ENCODE measurements around the gene ZFX. TPM values are rescaled to one million over a fixed set of nuclear protein-coding genes. Genes with fewer than 3 reads are reported as not detected.
"Not testable (repeated sequence)": the region's sequence is repeated elsewhere in the genome, so short reads cannot be mapped to it uniquely, and the experiment has no call there.

The ZFX gene
- total and polyA plus RNA-seq, 2 of the 8 experiments (the other 6 are each of a cell fraction or from before 2014, with no cell fraction given): 2.8 to 22.0 TPM

- H3K18ac ChIP-seq (ENCODE audit: extremely low read depth, low read length); FAIRE-seq; H4K20me1 ChIP-seq (replicated peaks in 1 of 2; ENCODE audit: control insufficient read depth in 1 of 2, insufficient read depth in 2 of 2, low read length in 2 of 2); H2BK20ac ChIP-seq (ENCODE audit: low read length); H3K36me3 ChIP-seq (ENCODE audit: control insufficient read depth in 2 of 4, insufficient read depth in 4 of 4, low read length in 3 of 4); H2BK15ac ChIP-seq (ENCODE audit: low read length); H3K79me1 ChIP-seq (ENCODE audit: low read depth, low read length); H2BK12ac ChIP-seq (ENCODE audit: low read depth, low read length); H4K91ac ChIP-seq (replicated peaks; ENCODE audit: insufficient read length, low read length); H3K14ac ChIP-seq (ENCODE audit: insufficient read length); DNase-seq (ENCODE audit: low read depth in 1 of 2, low spot score in 2 of 2); H3K4me2 ChIP-seq (ENCODE audit: insufficient read depth in 1 of 2, low read depth in 2 of 2, low read length in 2 of 2); H3K27ac ChIP-seq (ENCODE audit: low read depth, low read length); H3K27me3 ChIP-seq (replicated peaks in 1 of 4; ENCODE audit: control insufficient read depth in 3 of 4, extremely low read depth in 1 of 4, insufficient read depth in 3 of 4, low read length in 3 of 4); H2AFZ ChIP-seq (ENCODE audit: low read length); H3K9me3 ChIP-seq (ENCODE audit: insufficient read depth in 2 of 2, low read depth in 1 of 2, low read length in 1 of 2); H2BK5ac ChIP-seq (ENCODE audit: low read depth, low read length); H3K9ac ChIP-seq (replicated peaks in 1 of 4; ENCODE audit: extremely low read depth in 1 of 4, low read depth in 3 of 4, low read length in 3 of 4); H3K4me1 ChIP-seq (replicated peaks in 1 of 4; ENCODE audit: control insufficient read depth in 3 of 4, insufficient read depth in 4 of 4, low read length in 3 of 4); H4K8ac ChIP-seq (ENCODE audit: extremely low read depth, insufficient read depth, low read length); H4K5ac ChIP-seq (ENCODE audit: insufficient read length, low read depth, low read length); H2AK5ac ChIP-seq (ENCODE audit: low read depth, low read length); H3K23me2 ChIP-seq (ENCODE audit: low read depth, low read length); H3K4me3 ChIP-seq (ENCODE audit: extremely low read depth in 1 of 4, insufficient read depth in 2 of 4, low read depth in 3 of 4, low read length in 4 of 4); H3K56ac ChIP-seq (replicated peaks; ENCODE audit: insufficient read length, low read depth, low read length); H3K4ac ChIP-seq (replicated peaks; ENCODE audit: insufficient read length, low read depth, low read length); H3K23ac ChIP-seq (ENCODE audit: insufficient read length); H2BK120ac ChIP-seq (replicated peaks; ENCODE audit: low read depth, low read length); CTCF ChIA-PET (ENCODE audit: partially characterized antibody): not testable (repeated sequence)
- WGBS, 2 experiments (ENCODE audit: extremely low coverage in 1 of 2, insufficient coverage in 1 of 2, insufficient read length in 1 of 2, insufficient replicate concordance in 2 of 2, low coverage in 1 of 2, low lambda C conversion rate in 2 of 2, missing lambda C conversion rate in 1 of 2): 98% methylated on average over 5 of the region's 7 CpGs; no CpG with 5 or more reads in 1 of the 2 experiments
- POLR2A ChIA-PET (ENCODE audit: partially characterized antibody): interaction anchor here (0.9 kb wide), 1 partner anchor 100 kb away, joined by 3 read pairs; the partner anchor contains the start of gene EIF2S3
- peaks cover 0 to 96% of the 10 kb centered on the region in 2 experiments; a peak in 3 of 4 replicates for H3K79me2 ChIP-seq (ENCODE audit: control insufficient read depth in 1 of 2, insufficient read depth in 2 of 2, low read length in 2 of 2)
Measured at GRCh38 chrX:24155747-24156146, 6.2 kb downstream of the ZFX start.

All from H1 (cell line).